HG03060 (cell line): ENCODE measurements around the gene PRMT7.
A peak's percentile ranks its signal among the peaks of the same experiment; 100 is the strongest.

ENCODE experiments used
- ATAC-seq: cut with Tn5 transposase; IDR thresholded peaks from one replicate; pipeline ENCODE4 v1.9.1; 2021; ENCODE audit warnings: low read depth, moderate number of reproducible peaks; ENCODE audit not compliant: unreplicated experiment

Gene PRMT7

GRCh38 chr16:68300734-68301459, 9.9 kb upstream of the PRMT7 start:
- ATAC-seq, result no peak

- ATAC-seq, result no peak
These were observed 4.2 kb upstream of the PRMT7 start for GRCh38 chr16:68306633-68307032.

- ATAC-seq, result no peak
These were observed 1.0 kb upstream of the PRMT7 start for GRCh38 chr16:68309799-68310198.

GRCh38 chr16:68310437-68310773, 414 bp upstream of the PRMT7 start:
- peak; percentile 14 for ATAC-seq

GRCh38 chr16:68313116-68313515, 2.3 kb downstream of the PRMT7 start:
- ATAC-seq, result no peak

DNA sequence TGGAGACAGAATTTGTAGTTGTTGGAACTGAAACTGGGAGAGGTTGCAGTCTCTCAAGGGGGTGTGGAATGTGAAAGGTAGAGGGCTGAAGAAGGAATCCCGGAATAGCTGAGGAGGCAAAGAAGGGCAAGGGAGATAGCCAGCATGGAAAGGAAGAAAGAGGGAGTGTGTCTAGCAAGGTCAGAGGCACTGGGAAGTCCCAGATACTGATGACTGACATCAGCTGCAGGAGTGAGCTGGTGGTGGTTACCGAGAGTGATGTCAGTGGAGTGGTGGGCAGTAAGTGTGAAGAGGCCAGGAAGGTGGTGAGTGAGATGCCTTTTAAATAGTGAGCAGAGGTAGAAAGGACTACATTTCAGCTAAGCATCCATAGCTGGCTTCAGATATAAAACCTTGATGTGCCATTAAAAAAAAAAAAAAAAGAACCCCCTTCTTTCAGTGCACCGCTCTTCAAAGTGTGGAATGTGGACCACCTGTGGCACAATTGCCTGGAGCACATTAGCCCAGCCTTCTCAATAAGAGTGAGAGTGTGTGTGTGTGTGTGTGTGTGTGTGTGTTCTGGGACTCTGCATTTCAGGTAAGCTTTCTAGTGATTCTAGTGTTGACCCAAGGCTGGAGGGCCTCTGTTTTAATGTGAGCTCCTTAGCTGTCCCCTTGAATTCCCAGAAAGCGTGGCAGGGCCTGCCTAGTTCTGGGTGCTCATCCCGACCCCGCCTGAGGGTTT, 8.5 kb downstream of the PRMT7 start:
- no peak for ATAC-seq

GRCh38 chr16:68324336-68324735, 13.5 kb downstream of the PRMT7 start:
- ATAC-seq, result no peak

DNA sequence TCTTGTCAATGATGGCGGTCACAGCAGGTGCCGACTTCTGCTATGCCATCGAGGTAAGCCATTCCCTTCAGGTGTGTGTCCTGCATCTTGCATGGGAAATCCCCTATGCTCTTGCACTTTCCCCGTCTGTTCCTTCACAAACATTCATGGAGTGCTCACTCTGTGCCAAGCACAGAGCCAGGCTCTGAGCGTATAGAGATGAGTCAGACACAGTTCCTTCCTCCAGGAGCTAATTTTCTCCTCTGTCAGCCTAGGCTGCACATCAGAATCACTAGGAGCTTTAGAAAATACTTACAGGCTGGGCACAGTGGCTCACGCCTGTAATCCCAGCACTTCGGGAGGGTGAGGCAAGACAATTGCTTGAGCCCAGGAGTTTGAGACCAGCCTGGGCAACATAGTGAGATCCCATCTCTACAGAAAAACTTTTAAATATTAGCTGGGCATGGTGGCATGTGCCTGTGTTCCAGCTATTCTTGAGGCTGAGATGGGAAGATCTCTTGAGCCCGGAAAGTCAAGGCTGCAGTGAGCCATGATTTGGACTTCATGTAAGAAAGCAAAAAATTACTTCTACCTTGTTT, 14.1 kb downstream of the PRMT7 start:
- no peak for ATAC-seq

DNA sequence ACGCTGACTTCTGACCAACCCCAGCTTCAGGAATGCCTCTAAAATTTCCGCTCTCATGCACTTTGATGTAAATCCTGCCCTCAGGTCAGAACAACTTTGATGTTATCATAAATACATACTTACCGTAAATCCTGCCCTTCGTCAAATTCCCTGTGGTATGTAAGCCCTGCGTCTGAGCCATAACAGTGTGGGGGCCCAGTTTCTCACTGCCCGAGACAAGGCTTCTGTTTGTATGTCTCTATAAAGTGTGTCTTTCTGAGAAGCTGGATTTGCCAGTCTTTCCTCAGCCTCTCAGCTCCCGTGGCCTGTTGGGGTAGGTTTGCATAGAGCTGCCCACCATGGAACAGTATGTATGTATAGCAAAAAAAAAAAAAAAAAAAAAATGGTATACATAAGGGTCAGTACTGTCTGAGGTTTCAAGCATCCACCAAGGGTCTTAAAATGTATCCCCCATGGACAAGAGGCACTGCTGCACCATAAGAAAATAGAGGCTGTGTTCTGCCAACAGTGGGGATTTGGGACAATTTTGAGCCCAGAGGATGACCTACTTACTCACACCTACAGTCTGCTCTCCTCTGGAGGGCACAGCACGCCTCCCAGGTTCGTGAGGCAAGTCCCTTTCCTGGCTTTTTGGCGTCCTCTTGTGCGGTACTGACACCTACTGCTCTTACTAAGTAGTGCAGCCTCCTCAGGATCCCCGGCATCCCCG, 17.5 kb downstream of the PRMT7 start:
- ATAC-seq, result no peak

GRCh38 chr16:68328860-68329390, 18.1 kb downstream of the PRMT7 start:
- ATAC-seq, result no peak

DNA sequence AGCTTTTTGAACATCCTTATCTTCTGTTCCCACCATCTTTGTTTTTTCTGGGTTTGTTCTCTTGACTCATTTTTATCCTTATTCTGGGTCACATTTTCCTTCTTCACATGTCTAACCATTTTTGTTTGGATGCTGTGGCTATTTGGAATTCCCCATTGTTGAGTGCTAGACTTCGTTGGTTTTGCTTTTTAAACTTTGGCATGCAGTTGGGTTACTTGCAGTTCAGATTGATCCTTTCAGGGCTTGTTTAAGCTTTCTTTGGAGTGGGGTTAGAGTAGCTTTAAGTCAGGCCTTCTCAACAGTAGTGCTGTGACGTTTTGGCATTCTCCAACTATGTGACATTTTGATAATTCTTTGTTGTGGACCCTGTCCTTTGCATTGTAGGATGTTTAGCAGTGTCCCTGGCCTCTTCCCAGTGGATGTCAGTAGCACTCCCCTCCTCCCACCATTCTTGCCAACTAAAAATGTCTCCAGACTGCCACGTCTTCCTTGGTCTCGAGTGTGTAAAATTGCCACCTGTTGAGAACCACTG, 21.1 kb downstream of the PRMT7 start:
- ATAC-seq, result no peak

DNA sequence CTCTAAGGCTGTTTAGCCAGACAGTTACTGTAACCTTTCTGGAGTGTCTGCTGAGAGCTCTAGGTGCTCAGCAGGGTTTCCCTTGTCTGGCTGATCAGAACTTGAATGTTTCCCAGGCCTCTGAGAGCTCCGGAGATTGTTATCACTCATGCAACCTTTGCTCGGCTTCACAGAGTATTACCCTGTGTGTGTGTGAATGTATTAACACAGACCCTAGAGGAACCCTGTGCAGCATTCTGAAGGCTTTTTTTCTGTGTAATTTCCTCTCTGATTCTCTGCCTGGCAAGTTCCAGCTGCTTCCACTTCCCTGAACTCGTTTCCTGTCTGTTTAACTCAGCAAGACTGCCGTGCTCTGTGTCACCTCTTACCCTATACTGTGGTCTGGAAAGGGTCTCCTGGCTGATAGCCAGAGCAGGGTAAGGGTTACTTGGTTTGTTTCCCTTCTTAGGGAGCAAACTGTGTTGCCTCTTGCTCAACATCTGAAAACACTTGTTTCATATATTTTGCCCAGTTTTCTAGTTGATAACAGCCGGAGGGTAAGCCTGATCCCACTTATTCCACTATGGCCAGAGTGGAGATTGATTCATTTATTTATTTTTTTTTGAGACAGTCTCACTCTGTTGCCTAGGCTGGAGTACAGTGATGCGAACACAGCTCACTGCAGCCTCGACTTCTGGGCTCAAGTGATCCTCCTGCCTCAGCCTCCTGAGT, 21.7 kb downstream of the PRMT7 start:
- no peak for ATAC-seq

GRCh38 chr16:68335175-68335574, 24.4 kb downstream of the PRMT7 start:
- ATAC-seq, result no peak

DNA sequence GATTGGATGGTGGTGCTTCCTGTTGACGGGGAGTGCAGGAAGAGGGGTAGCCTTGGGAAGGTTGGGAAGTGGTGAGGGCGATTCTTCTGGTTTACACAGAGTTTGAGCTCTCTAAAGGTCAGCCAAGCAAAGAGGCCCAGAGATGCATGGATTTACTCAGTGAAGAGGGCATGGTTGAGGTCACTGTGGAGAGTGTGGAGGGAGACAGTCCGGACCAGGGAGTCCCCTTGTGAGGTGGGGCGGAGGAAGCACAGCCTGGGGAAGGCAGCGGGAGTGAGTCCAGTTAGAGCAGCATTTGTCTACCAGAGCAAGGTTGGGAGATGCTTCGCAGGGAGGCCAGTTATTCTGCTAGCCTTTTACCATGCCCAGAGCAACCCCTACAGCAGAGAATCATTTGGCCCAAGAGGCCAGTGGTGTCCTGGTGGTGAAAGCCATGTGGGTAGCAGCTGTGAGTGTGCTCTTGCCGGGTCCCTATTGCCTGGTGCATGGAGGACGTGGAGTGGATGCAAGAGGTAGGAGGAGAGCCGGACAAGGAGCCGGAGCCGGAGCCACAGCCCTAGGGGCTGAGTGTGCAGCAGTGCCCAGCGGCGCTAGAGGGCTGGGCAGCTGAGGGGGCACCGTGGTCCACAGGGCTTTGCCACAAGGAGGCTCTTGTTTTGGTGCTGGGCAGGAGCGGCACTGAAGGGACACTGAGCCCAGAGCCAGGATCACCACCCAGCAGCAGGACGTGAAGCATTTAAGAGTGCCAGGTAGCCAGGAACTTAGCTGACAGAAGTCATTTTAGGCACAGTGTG, 27.7 kb downstream of the PRMT7 start:
- ATAC-seq, result no peak

- ATAC-seq, result no peak
These were observed 28.4 kb downstream of the PRMT7 start for GRCh38 chr16:68339214-68339613.

DNA sequence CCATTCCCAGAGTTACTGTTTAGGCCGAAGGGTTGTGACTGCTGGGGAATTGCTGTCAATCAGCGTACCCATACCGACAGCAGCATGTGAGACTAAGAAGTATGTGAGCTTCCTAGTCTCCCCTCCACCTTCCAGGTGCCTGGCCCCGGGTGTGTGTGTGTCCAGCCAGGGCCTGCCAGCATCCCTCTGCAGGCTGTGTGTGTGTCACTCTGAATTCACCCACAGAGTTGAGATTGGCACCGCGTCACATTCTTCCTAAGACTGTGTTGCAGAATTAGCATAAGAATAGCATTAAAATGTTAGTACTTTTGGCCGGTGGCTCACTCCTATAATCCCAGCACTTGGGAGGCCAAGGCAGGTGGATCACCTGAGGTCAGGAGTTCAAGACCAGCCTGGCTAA, 31.8 kb downstream of the PRMT7 start:
- ATAC-seq, result no peak

DNA sequence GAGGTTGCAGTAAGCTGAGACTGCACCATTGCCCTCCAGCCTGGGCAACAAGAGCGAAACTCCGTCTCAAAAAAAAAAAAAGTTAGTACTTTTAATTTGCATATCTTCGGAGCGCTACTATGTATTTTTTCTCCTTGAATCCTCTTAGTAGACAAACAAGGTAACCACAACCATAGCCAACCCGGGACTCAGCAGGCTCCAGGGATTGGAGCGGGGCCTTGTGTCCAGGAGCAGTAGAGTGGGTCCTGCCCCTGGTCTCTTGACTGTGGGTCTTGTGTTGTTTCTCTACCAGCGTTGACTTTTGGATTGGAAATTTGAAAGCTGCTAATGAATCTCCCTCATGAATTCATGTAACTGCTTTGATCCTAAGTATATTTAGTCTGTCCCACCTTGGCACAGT, 32.3 kb downstream of the PRMT7 start:
- ATAC-seq, result no peak

- ATAC-seq, result no peak
These were observed 33.4 kb downstream of the PRMT7 start for GRCh38 chr16:68344252-68344651.

DNA sequence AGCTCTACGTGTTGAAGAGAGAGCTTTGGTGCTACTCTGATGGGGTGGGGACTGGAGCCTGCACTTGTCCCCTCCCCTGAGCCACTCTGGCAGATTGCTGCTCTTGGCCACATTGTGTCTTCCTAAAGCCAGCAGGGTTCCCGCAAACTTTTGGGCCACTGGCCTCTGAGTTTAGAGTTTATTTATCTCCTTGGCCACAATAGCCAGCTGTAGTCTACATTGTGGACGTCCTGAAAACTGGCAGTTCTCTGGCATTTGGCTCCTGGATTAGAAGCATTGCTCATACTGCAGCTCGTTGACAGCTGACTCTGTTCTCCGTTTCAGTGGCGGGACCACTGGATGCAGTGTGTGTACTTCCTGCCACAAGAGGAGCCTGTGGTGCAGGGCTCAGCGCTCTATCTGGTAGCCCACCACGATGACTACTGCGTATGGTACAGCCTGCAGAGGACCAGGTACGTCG, 34.6 kb downstream of the PRMT7 start:
- ATAC-seq, result no peak
